CD4-positive, alpha-beta T cell treated with Interleukin-6 at 100 ng/mL for 8 hours (primary cell): ENCODE data around the gene PLEKHF1.

ENCODE experiments used
- DNase-seq: peaks from one replicate; pipeline ENCODE4 v3.0.0-alpha.2; 2020; ENCODE audit warnings: mixed read lengths, low spot score

The PLEKHF1 gene

GRCh38 chr19:29679598-29680210 is 14.4 kb downstream of the PLEKHF1 start:
- no peak for DNase-seq

- DNase-seq, result peak; percentile 83
Observed at GRCh38 chr19:29680447-29680846, 15.2 kb downstream of the PLEKHF1 start.

GRCh38 chr19:29680937-29681336 is 15.7 kb downstream of the PLEKHF1 start:
- no peak for DNase-seq

GRCh38 chr19:29681422-29682235 is 16.4 kb downstream of the PLEKHF1 start:
- DNase-seq, result no peak

GRCh38 chr19:29682236-29682895 is 17.1 kb downstream of the PLEKHF1 start:
- no peak for DNase-seq

- no peak for DNase-seq
Observed at GRCh38 chr19:29683009-29683408, 17.7 kb downstream of the PLEKHF1 start.

GRCh38 chr19:29685326-29685725 is 20.1 kb downstream of the PLEKHF1 start:
- no peak for DNase-seq

GRCh38 chr19:29686285-29686805 is 21.1 kb downstream of the PLEKHF1 start:
- no peak for DNase-seq

GRCh38 chr19:29687244-29687896 is 22.1 kb downstream of the PLEKHF1 start:
- DNase-seq, result no peak

GRCh38 chr19:29687897-29688728 is 22.9 kb downstream of the PLEKHF1 start:
- no peak for DNase-seq

- DNase-seq, result peak; percentile 70
Observed at GRCh38 chr19:29690842-29691241, 25.6 kb downstream of the PLEKHF1 start.

GRCh38 chr19:29694161-29694560 is 28.9 kb downstream of the PLEKHF1 start:
- DNase-seq, result no peak

GRCh38 chr19:29694669-29695627 is 29.7 kb downstream of the PLEKHF1 start:
- peak; percentile 81 for DNase-seq

GRCh38 chr19:29695765-29696564 is 30.7 kb downstream of the PLEKHF1 start:
- DNase-seq, result no peak

GRCh38 chr19:29696565-29696846 is 31.2 kb downstream of the PLEKHF1 start:
- no peak for DNase-seq

- no peak for DNase-seq
Observed at GRCh38 chr19:29697523-29698261, 32.4 kb downstream of the PLEKHF1 start.

- DNase-seq, result no peak
Observed at GRCh38 chr19:29699861-29700260, 34.6 kb downstream of the PLEKHF1 start.

GRCh38 chr19:29700498-29700897 is 35.2 kb downstream of the PLEKHF1 start:
- no peak for DNase-seq
